HG02642 (cell line): ENCODE measurements around the gene SNRNP40.

Source experiments
- ATAC-seq: cut with Tn5 transposase; IDR thresholded peaks from one replicate; pipeline ENCODE4 v1.9.1; 2021; ENCODE audit warnings: mild to moderate bottlenecking; ENCODE audit not compliant: unreplicated experiment, poor library complexity

Gene SNRNP40

DNA sequence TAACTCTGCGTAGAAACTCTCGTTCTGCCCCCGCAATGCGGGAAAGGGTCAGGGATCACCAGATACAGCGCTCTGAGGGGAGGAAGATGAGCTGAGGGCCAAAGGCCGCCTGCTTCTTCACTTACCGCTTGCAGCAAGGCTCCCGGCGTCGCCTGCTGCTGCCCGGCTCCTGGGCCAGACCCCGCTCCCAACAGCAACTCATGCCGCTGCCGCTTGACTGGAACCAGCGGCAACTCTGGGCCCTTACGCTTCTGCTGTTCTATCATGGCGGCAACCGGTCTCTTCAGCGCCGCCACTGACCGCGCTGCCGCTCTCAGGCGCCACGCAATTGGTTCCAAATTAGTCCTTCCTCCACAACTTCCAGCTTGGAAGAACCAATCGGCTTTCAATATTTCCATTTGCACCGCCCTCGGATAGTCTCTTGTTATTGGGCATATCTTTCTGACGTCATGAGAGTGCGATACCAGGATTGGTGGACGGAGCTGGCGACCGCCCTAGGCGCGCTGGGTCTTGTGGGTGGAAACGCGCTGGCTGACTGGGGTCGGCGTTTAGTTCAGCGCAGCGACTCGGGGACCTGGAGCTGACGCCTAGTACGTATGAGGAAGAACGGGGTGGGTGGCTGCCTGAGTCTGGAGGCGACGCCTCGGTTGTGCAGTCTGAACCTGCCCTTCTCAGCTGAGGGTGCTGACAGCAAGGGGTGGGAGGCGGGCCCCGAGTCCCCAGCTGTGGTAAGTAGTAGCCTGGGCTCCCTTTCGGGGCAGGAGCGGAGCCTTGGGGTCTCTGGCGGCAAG lies at the start of gene SNRNP40, which contains the start of gene ZCCHC17:
Gene SNRNP40, minus strand, starts transcription at position 303 of the 791 bp plus-strand sequence. Its CDS starts 37 bp downstream, at position 266.
Gene ZCCHC17, plus strand, starts transcription at position 547 of the 791 bp plus-strand sequence. CDS start 13,067 bp downstream, outside the sequence.
- ATAC-seq: peak; percentile 97

DNA sequence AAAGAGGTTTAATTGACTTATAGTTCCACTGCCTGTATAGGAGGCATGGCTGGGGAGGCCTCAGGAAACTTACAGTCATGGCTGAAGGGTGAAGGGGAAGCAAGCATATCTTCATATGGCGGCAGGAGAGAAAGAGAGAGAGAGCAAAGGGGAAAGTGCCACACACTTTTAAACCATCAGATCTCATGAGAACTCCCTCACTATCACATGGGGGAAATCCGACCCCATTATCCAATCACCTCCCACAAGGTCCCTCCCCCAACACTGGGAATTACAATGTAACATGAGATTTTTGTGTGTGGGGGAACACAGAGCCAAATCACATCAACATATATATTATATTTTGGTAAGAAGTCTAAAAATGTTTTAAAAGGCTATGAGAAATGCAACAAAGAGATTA lies 49.0 kb upstream of the SNRNP40 start:
- no peak for ATAC-seq

DNA sequence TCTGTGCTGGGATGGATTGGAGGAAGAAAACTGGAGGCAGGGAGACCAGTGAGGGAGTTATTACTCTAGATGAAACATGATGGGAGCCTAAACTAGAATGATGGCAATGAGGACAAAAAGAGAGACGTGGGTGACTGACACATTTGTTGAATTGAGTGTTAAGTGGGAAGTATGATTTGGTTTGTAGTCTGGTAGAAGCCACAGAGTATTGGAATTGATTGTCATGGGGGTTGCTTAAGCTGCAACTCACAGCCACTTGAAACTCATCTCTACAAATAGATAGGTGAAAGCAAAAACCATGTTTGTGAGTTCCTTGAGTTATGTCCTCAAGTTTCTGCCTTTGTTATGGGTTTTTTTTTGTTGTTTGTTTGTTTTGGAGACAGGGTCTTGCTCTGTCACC lies 47.9 kb upstream of the SNRNP40 start:
- no peak for ATAC-seq

DNA sequence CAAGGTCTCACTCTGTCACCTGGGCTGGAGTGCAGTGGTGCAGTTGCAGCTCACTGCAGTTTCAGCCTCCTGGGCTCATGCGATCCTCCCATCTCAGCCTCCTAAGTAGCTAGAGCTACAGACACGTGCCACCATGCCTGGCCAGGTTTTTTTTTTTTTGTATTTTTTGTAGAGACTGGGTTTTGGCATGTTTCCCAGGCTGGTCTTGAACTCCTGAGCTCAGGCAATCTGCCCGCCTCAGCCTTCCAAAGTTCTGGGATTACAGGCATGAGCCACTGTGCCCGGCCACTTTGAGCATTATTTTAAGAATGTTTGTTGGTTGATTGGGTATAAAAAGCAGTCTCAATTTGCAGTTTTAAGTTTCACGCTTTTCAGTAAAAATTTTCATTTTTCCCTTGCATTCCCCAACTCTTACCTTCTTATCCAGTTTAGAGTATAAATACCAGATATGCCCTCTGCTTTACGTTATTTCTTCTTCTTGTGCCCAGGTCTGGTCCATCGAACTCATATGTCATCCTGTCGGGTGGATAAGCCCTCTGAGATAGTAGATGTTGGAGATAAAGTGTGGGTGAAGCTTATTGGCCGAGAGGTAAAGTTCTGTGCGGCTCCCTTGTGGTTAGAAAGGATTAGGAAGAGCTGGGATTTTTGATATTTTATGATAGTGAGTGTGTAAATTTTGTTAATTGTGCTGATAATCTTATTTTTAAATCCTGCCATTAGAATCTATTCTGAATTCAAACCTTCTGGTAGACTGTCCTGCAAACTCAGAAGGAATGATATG lies 40.3 kb upstream of the SNRNP40 start:
- ATAC-seq: no peak

DNA sequence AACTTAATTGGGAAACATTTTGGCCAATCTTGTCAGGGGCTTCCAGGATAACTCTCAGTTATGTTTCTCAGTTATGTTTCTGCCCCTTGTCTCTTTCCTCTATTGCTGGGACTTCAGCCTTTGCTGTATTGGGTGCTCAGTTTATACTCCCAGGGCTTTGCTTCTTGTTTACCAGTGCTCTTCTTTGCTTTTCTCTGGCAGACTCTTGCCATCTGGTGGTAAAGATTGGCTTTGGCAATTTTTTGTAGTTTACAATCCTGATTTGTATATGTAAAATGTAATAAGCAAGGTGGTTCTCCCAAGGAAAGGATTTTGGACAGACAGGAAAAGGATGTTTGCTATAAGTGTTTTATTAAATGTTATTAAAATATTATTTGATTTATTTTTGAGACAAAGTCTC lies 38.4 kb upstream of the SNRNP40 start:
- no peak for ATAC-seq

DNA sequence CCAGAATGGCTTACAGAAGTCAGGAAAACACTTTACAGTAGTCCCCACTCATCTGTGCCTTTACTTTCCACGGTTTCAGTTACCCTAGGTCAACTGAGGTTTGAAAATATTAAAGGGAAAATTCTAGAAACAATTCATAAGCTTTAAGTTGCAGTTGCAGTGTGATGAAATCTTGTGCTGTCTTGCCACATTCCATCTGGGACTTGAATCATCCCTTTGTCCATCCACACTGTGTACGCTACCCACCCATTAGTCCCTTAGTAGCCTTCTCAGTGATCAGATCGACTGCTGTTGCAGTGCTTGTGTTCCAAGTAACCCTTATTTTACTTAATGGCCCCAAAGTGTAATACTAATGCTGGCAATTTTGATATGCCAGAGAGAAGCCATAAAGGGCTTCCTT lies 30.8 kb upstream of the SNRNP40 start:
- no peak for ATAC-seq

DNA sequence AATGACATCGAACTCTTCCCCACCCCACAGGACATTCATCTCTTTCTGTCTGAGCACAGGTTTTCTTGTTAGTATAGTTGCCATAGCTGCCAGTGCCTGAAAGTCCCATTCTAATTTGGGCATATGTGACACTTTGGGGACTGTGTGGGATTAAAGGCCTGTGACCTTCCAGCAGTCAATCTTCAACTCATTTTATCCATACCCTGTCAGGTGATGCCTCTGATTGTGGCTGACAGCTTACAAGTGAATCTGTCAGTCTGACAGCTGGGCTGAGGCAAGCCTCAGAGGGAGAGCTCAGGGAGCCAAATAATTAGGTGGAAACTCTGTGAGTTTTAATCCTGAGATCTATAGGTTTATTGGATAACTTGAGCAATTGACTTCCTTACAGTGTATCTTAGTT lies 29.9 kb upstream of the SNRNP40 start:
- ATAC-seq: no peak

DNA sequence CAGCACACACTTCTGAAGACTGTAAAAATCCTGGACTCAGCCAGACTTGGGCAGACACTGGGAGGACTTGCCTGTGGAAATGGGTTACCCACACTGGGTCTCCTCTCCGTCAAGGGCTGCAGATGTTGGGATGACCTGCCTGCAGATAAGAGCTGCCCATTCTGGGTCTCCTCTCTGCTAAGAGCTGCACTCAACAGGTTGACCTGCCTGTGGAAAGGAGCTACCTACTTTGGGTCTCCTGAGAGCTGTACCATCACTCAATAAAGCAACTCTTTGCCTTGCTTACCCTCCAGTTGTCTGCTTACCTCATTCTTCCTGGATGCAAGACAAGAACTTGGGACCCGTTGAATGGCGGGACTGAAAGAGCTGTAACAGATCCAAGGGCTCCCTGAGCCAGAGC lies 28.4 kb upstream of the SNRNP40 start:
- no peak for ATAC-seq

DNA sequence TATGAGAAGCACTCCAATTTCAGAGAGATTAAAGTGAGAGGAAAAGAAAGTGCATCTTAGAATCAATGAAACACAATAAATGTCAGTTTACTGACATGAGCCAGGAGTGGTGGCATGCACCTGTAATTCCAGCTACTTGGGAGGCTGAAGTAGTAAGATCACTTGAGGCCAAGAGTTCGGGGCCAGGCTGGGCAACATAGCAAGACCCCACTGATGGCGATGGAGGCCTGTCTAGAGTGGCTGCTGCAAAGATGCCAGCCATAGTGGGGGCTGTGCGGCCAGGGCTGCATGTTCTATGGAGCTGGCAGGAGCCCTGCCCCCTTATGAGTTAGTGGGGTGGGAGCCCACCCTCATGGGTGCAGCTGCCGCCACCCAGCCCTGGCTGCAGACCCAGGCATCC lies 27.5 kb upstream of the SNRNP40 start:
- ATAC-seq: no peak

DNA sequence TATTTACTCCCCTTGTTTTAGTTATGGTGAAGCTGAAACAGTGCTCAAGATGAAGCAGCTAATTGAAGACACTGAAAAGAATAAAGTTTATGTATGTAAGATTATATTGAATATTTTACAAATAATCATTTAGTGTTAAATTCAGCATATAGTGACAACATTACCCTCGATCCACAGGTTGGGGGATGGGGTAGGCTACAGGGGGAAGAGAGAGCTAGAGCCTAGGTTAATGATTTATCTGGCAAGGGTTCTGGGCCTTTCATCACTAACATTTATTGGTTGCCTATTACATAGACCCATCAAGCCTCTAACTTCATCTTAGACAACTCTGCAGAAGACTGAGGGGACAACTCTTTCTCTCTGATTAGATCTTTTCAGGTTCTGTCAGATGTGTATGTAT lies 21.6 kb upstream of the SNRNP40 start:
- no peak for ATAC-seq

DNA sequence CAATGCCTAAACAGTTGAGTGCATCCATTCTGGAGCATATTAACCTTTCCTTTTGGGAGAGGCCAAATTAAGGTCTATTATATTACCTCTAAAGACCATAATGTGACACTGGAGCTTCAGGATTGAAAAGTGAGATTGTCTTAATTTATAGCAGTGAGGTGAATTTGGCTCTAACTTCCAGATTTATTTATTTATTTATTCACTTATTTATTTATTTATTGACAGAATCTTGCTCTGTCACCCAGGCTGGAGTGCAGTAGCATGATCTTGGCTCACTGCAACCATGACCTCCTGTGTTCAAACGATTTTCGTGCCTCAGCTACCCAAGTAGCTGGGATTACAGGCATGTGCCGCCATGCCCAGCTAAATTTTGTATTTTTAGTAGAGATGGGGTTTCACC lies 19.3 kb upstream of the SNRNP40 start:
- no peak for ATAC-seq

DNA sequence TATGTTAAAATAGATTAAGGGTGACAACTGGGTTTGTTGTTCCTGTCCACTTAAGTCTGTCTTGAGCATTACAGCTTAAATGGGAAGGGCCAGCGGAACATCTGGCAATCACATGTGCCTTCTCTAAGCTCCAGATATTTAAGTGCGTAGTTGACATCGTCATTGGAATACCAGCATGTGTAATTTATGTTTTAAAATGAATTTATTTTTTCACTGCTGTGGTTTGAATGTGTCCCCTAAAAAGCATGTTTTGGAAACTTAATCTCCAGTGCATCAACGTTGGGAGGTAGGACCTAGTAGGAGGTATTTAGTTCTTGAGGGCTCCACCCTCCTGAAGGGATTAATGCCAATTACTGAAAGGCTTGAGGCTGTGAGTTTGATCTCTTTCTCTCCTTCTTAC lies 13.6 kb upstream of the SNRNP40 start:
- ATAC-seq: no peak

DNA sequence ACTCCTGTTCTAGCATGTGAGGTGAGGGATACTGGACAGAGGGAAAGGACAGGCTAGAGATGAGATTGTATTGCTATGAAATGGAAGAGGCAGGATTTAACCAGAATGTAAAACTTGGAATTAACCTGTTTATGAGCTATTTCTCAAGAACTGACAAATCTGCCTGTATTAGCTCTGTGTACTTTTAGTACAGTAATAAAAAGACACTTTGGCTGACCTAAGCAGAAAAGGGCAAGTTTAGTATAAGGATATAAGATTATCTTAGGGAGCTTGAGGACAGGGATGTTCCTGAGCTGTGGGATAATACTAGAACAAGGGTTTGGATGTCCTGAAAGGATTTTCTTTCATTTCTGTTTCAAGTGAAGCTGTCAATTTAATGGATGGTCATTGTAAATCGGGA lies 11.4 kb upstream of the SNRNP40 start:
- no peak for ATAC-seq

DNA sequence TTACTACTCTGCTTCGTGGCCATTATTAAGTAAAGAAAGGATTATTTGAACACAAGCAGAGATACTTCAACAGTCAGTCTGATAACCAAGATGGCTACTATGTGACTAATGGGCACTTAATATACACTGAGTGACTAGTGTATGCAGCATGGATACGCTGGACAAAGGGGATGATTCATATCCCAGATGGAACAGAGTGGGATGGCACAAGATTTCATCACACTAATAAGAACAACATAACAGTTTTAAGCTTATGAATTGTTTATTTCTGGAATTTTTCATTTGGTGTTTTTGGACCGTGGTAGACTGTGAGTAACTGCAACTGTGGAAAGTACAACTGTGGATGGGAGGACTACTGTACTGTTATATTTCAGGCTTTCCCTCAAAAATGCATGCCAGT lies 9.7 kb upstream of the SNRNP40 start:
- no peak for ATAC-seq

DNA sequence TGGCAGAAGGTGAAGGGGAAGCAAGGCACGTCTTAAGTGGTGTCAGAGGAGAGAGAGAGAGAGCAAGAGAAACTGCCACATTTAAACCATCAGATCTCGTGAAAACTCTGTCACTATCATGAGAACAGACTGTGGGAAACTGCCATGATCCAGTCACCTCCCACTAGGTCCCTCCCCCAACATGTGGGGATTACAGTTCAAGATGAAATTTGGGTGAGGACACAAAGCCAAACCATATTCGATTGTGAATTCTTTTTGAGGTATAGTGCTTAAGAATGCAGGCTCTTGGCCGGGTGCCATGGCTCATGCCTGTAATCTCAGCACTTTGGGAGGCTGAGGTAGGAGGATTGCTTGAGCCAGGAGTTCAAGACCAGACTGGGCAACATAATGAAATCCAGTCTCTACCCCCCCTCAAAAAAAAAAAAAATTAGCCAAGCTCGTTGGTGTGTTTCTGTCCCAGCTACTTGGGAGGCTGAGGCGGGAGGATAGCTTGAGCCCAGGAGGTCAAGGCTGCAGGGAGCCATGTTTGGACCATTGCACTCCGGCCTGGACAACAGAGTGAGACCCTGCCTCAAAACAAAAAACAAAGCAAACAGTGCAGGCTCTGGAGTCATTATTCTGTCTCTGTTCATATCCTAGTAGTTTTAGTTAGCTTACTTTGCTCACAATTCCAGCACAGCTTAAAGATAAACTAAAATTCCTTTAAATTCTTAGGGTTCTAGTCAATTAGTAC lies 6.3 kb upstream of the SNRNP40 start:
- no peak for ATAC-seq

DNA sequence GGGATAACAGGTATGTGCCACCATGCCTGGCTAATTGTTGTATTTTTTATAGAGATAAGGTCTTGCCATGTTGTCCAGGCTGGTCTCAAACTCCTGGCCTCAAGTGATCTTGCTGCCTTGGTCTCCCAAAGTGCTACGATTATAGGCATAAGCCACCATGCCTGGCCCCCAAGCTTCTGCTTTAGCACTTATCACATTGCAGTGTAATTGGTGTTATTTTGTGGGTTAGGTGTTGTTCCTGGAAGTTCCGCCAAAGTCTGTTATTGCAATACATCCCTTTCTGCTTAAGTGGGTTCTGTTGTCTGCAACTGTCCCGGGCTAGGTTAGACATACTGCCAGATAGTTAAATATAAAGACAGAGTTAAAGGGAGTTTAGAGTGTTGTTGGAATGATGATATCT lies 3.6 kb upstream of the SNRNP40 start:
- no peak for ATAC-seq

DNA sequence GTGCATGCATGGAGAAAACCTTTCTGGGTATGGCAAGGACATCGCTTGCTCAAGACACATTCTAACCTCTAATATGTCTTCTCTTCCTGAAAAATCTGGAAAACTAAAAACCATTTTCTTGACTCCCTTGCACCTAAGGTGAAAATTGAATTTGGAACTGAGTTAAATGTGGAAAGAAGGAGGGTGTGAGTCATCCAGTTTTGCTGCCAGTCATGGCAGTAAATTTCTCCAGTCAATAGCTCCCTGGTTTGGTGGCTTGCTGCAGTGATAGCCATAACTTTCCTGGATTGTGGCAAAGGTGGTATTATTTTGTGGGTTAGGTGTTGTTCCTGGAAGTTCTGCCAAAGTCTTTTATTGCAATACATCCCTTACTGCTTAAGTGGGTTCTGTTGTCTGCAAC lies 2.8 kb upstream of the SNRNP40 start:
- ATAC-seq: no peak

DNA sequence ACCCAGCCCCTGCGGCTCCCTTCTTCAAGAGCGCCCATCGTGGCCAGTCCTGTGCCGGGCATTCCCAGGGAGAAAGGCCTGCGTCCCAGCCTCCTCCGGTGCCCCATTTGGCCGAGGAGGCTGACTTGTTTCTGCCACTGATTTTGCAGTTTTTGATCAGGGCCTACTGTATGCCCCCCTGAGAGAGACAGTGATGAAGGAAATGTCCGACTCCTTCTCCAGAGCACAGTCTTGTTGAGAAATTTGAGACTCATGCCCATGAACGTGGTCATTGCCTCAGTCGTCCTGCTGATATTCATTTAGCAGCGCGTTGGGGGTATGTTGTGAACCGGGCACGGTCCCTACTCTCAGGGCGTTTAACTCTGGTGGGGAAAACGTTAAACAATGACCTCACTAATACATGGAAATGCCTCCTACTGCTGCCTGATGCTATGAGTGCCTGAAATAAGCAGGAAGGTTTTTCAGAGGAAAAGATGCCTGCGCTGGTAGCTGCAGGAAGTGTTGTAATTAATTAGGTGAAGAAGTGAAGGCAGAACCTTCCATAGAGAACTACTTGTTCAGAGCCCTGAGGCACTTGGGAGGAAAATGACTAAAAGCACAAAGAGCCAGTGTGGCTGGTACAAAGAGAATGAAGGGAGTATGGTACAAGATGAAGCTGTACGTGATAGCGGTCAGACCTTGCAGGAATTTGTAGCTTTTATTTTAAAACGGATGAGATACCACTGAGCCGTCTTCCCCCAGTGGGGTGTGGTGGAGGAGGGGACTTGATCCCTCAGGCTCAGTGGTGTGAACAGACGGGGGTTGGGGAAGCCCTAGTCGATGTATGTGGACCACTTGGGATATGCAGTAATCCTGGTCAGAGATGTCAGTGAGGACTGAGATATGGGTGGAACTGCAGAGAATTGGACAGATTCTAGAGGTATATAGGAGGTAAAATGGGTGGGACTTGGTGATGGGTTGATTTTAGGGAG lies 974 bp upstream of the SNRNP40 start:
- no peak for ATAC-seq

DNA sequence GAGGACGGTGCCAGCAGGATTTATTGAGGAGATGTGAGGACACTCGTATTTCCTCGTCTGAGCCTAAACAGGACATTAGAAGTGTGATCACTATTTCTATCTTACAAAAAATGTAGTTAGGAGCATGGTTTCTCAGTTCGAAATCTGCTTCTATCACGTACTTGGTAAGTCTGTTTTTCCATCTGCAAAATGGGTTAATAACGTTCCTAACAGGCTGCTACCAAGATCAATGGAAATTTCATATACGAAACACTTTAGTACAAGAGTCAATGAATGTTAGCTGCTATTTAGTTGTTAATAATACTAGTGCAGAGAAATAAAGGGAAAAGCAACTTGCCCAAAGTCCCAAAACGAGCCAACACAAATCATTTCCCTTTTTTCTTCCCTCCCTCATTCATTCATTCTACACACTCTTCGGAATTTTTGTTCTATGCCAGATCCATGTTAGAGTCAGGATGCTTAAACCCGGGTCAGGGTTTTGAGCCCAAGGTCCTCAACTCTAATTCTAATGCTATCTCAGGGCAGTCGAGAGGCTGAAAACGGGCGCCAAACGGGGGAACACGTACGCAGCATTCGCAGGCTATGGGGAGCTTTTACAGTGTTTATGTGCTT lies 608 bp downstream of the SNRNP40 start:
- ATAC-seq: no peak
